HEK293 (cell line): Measurements from ENCODE around the gene CENPO.

ENCODE experiments used
- AEBP2 ChIP-seq: fragments of 450-650 bp; formaldehyde crosslinking; IDR thresholded peaks from 2 replicates; pipeline ENCODE4 v1.5.1; 2016; ENCODE audit warnings: missing biosample characterization, missing genetic modification characterization, borderline replicate concordance
- ATF2 ChIP-seq: fragments of 450-650 bp; formaldehyde crosslinking; IDR thresholded peaks from 2 replicates; pipeline ENCODE4 v1.5.1; 2016; ENCODE audit warnings: missing biosample characterization, missing genetic modification characterization, low read depth
- GFI1B ChIP-seq: fragments of 450-650 bp; formaldehyde crosslinking; IDR thresholded peaks from 2 replicates; pipeline ENCODE4 v1.5.1; 2016; ENCODE audit warnings: missing biosample characterization, missing genetic modification characterization
- HOXD13 ChIP-seq: sonication (generic); formaldehyde crosslinking; IDR thresholded peaks from 2 replicates; pipeline ENCODE4 v1.8.0; 2022; ENCODE audit warnings: missing genetic modification reagents, borderline replicate concordance
- IKZF3 ChIP-seq: fragments of 450-650 bp; IDR thresholded peaks from 2 replicates; pipeline ENCODE4 v1.5.0; 2018; ENCODE audit warnings: missing biosample characterization, mild to moderate bottlenecking, missing genetic modification characterization, moderate library complexity
- OVOL3 ChIP-seq: fragments of 450-650 bp; formaldehyde crosslinking; IDR thresholded peaks from 2 replicates; pipeline ENCODE4 v1.5.1; 2016; ENCODE audit warnings: missing biosample characterization, missing genetic modification characterization
- ZBTB11 ChIP-seq: fragments of 450-650 bp; formaldehyde crosslinking; conservative IDR thresholded peaks from 2 replicates; pipeline ENCODE4 v1.5.1; 2016; ENCODE audit warnings: low read depth, missing biosample characterization, missing genetic modification characterization
- ZBTB17 ChIP-seq: fragments of 450-650 bp; formaldehyde crosslinking; IDR thresholded peaks from 2 replicates; pipeline ENCODE4 v1.5.1; 2016; ENCODE audit warnings: missing biosample characterization, missing genetic modification characterization
- ZBTB26 ChIP-seq: fragments of 450-650 bp; formaldehyde crosslinking; optimal IDR thresholded peaks from 2 replicates; pipeline ENCODE3; 2016; ENCODE audit warnings: missing biosample characterization, mild to moderate bottlenecking, missing genetic modification characterization
- ZBTB7A ChIP-seq: fragments of 450-650 bp; formaldehyde crosslinking; IDR thresholded peaks from 2 replicates; pipeline ENCODE4 v1.5.1; 2016; ENCODE audit warnings: low read depth, missing biosample characterization, missing genetic modification characterization
- ZEB2 ChIP-seq: fragments of 450-650 bp; formaldehyde crosslinking; IDR thresholded peaks from 2 replicates; pipeline ENCODE4 v1.5.1; 2016; ENCODE audit warnings: missing biosample characterization, missing genetic modification characterization
- ZFP69B ChIP-seq: fragments of 450-650 bp; formaldehyde crosslinking; IDR thresholded peaks from 2 replicates; pipeline ENCODE4 v1.5.1; 2016; ENCODE audit warnings: missing biosample characterization, missing genetic modification characterization
- ZNF155 ChIP-seq: fragments of 450-650 bp; formaldehyde crosslinking; IDR thresholded peaks from 2 replicates; pipeline ENCODE4 v1.5.1; 2016; ENCODE audit warnings: missing biosample characterization, missing genetic modification characterization
- ZNF174 ChIP-seq: fragments of 450-650 bp; formaldehyde crosslinking; IDR thresholded peaks from 2 replicates; pipeline ENCODE4 v1.5.0; 2017; ENCODE audit warnings: missing biosample characterization, mild to moderate bottlenecking, missing genetic modification characterization
- ZNF19 ChIP-seq: fragments of 450-650 bp; formaldehyde crosslinking; IDR thresholded peaks from 2 replicates; pipeline ENCODE4; 2016; ENCODE audit warnings: missing biosample characterization, missing genetic modification characterization, low read depth
- ZNF223 ChIP-seq: fragments of 450-650 bp; formaldehyde crosslinking; IDR thresholded peaks from 2 replicates; pipeline ENCODE4 v1.5.1; 2016; ENCODE audit warnings: missing biosample characterization, missing genetic modification characterization
- ZNF23 ChIP-seq: fragments of 450-650 bp; formaldehyde crosslinking; IDR thresholded peaks from 2 replicates; pipeline ENCODE4 v1.5.1; 2016; ENCODE audit warnings: missing biosample characterization, missing genetic modification characterization, borderline replicate concordance
- ZNF239 ChIP-seq: fragments of 450-650 bp; formaldehyde crosslinking; IDR thresholded peaks from 2 replicates; pipeline ENCODE4 v1.5.1; 2016; ENCODE audit warnings: missing biosample characterization, missing genetic modification characterization
- ZNF26 ChIP-seq: fragments of 450-650 bp; formaldehyde crosslinking; IDR thresholded peaks from 2 replicates; pipeline ENCODE4 v1.5.1; 2016; ENCODE audit warnings: missing biosample characterization, missing genetic modification characterization
- ZNF335 ChIP-seq: fragments of 450-650 bp; formaldehyde crosslinking; conservative IDR thresholded peaks from 2 replicates; pipeline ENCODE4 v1.5.1; 2016; ENCODE audit warnings: missing biosample characterization, missing genetic modification characterization
- ZNF473 ChIP-seq: fragments of 450-650 bp; formaldehyde crosslinking; IDR thresholded peaks from 2 replicates; pipeline ENCODE4 v1.5.1; 2017; ENCODE audit warnings: missing biosample characterization, missing genetic modification characterization
- ZNF48 ChIP-seq: fragments of 450-650 bp; formaldehyde crosslinking; IDR thresholded peaks from 2 replicates; pipeline ENCODE4 v1.5.1; 2016; ENCODE audit warnings: missing biosample characterization, missing genetic modification characterization
- ZNF488 ChIP-seq: fragments of 450-650 bp; formaldehyde crosslinking; IDR thresholded peaks from 2 replicates; pipeline ENCODE4 v1.5.1; 2016; ENCODE audit warnings: missing biosample characterization, missing genetic modification characterization
- ZNF513 ChIP-seq: fragments of 450-650 bp; IDR thresholded peaks from 2 replicates; pipeline ENCODE4 v1.5.1; 2018; ENCODE audit warnings: missing biosample characterization, missing genetic modification characterization
- ZNF776 ChIP-seq: fragments of 450-650 bp; formaldehyde crosslinking; IDR thresholded peaks from 2 replicates; pipeline ENCODE4 v1.5.0; 2017; ENCODE audit warnings: missing biosample characterization, missing genetic modification characterization, borderline replicate concordance
- ZNF792 ChIP-seq: fragments of 450-650 bp; formaldehyde crosslinking; IDR thresholded peaks from 2 replicates; pipeline ENCODE4 v1.5.1; 2016; ENCODE audit warnings: missing biosample characterization, missing genetic modification characterization
- ZSCAN5A ChIP-seq: fragments of 450-650 bp; formaldehyde crosslinking; IDR thresholded peaks from 2 replicates; pipeline ENCODE4 v1.5.1; 2016; ENCODE audit warnings: missing biosample characterization, missing genetic modification characterization

Gene CENPO

GRCh38 chr2:24832931-24833701, 39.9 kb downstream of the CENPO start (continued):
- TF ChIP-seq ZBTB11 (no peak), ZNF155 (tag by site-specific recombination) (no peak), ZNF473 (tag by site-specific recombination) (no peak), ZNF223 (tag by site-specific recombination) (no peak), ZNF174 (tag by site-specific recombination) (no peak), ZBTB17 (tag by site-specific recombination) (peak; percentile 36), ZNF513 (tag by site-specific recombination) (no peak), AEBP2 (tag by site-specific recombination) (no peak), ZEB2 (tag by site-specific recombination) (no peak), ZSCAN5A (tag by site-specific recombination) (no peak), IKZF3 (peak; percentile 83), ZNF23 (tag by site-specific recombination) (no peak), ZBTB26 (tag by site-specific recombination) (no peak), OVOL3 (tag by site-specific recombination) (no peak), ZFP69B (tag by site-specific recombination) (no peak), GFI1B (tag by site-specific recombination) (no peak), ZNF488 (tag by site-specific recombination) (no peak), ZNF335 (tag by site-specific recombination) (no peak), ZNF239 (tag by site-specific recombination) (no peak), ZNF26 (tag by site-specific recombination) (no peak), HOXD13 (CRISPR knock-in tag) (no peak), ZNF19 (tag by site-specific recombination) (no peak), ATF2 (tag by site-specific recombination) (no peak), ZNF48 (tag by site-specific recombination) (no peak), ZNF792 (tag by site-specific recombination) (no peak), ZNF776 (tag by site-specific recombination) (no peak), ZBTB7A (tag by site-specific recombination) (no peak)
